SW480 (cell line): ENCODE data around the gene PAPOLA.

Experiments
- DNase-seq: peaks from one replicate; pipeline ENCODE4 v3.0.0-alpha.2; 2016; ENCODE audit warnings: low spot score

PAPOLA gene

GRCh38 chr14:96565811-96566210 lies 63.6 kb downstream of the PAPOLA start:
- no peak for DNase-seq

GRCh38 chr14:96567289-96567899 lies 65.2 kb downstream of the PAPOLA start:
- DNase-seq, result peak; percentile 30

GRCh38 chr14:96568621-96569020 lies 66.4 kb downstream of the PAPOLA start:
- DNase-seq, result no peak

- DNase-seq, result no peak
Measured at GRCh38 chr14:96571311-96571710, 69.1 kb downstream of the PAPOLA start.

GRCh38 chr14:96573473-96574100 lies 71.4 kb downstream of the PAPOLA start:
- no peak for DNase-seq

- no peak for DNase-seq
Measured at GRCh38 chr14:96574171-96574632, 72.0 kb downstream of the PAPOLA start.

- DNase-seq, result no peak
Measured at GRCh38 chr14:96574633-96575632, 72.8 kb downstream of the PAPOLA start.

- DNase-seq, result no peak
Measured at GRCh38 chr14:96576359-96576758, 74.2 kb downstream of the PAPOLA start.

GRCh38 chr14:96576937-96577336 lies 74.8 kb downstream of the PAPOLA start:
- no peak for DNase-seq

- DNase-seq, result no peak
Measured at GRCh38 chr14:96578619-96579018, 76.4 kb downstream of the PAPOLA start.

GRCh38 chr14:96579358-96579757 lies 77.2 kb downstream of the PAPOLA start:
- DNase-seq, result no peak

GRCh38 chr14:96579855-96580254 lies 77.7 kb downstream of the PAPOLA start:
- DNase-seq, result no peak

GRCh38 chr14:96580566-96580965 lies 78.4 kb downstream of the PAPOLA start:
- DNase-seq, result no peak

- no peak for DNase-seq
Measured at GRCh38 chr14:96581026-96581425, 78.8 kb downstream of the PAPOLA start.

GRCh38 chr14:96581902-96582301 lies 79.7 kb downstream of the PAPOLA start:
- DNase-seq, result peak; percentile 21

GRCh38 chr14:96582411-96582961 lies 80.3 kb downstream of the PAPOLA start:
- DNase-seq, result no peak

GRCh38 chr14:96582995-96583394 lies 80.8 kb downstream of the PAPOLA start:
- DNase-seq, result no peak

- no peak for DNase-seq
Measured at GRCh38 chr14:96583569-96584041, 81.4 kb downstream of the PAPOLA start.

- DNase-seq, result peak; percentile 78
Measured at GRCh38 chr14:96584199-96584906, 82.2 kb downstream of the PAPOLA start.

GRCh38 chr14:96584907-96585671 lies 82.9 kb downstream of the PAPOLA start:
- no peak for DNase-seq

- DNase-seq, result no peak
Measured at GRCh38 chr14:96585672-96586013, 83.5 kb downstream of the PAPOLA start.
